KMS-11 (cell line): ENCODE results near the gene VAV2.

Experiments
- H2AFZ ChIP-seq: fragments of 200-600 bp; sonication (generic); 2 replicates; pipeline ENCODE4 v1.6.1; 2016; ENCODE audit warnings: antibody characterized with exemption, mixed run types, low read depth
- H3K27ac ChIP-seq: fragments of 200-600 bp; sonication (generic); 2 replicates; pipeline ENCODE4 v1.6.1; 2016; ENCODE audit warnings: mild to moderate bottlenecking, mixed run types
- H3K27me3 ChIP-seq: fragments of 200-600 bp; sonication (generic); 2 replicates; pipeline ENCODE4 v1.6.1; 2017; ENCODE audit warnings: mild to moderate bottlenecking, low read depth, mixed run types, moderate library complexity; ENCODE audit not compliant: insufficient read depth
- H3K36me3 ChIP-seq: fragments of 200-600 bp; sonication (generic); 2 replicates; pipeline ENCODE4 v1.6.1; 2017; ENCODE audit warnings: mild to moderate bottlenecking, mixed run types; ENCODE audit not compliant: insufficient read depth
- H3K4me1 ChIP-seq: fragments of 200-600 bp; sonication (generic); 2 replicates; pipeline ENCODE4 v1.6.1; 2016; ENCODE audit warnings: mild to moderate bottlenecking, low read depth, mixed run types; ENCODE audit not compliant: poor library complexity, severe bottlenecking
- H3K4me2 ChIP-seq: fragments of 200-600 bp; sonication (generic); 2 replicates; pipeline ENCODE4 v1.7.0; 2016; ENCODE audit warnings: mild to moderate bottlenecking, mixed run types
- H3K4me3 ChIP-seq: fragments of 200-600 bp; sonication (generic); IDR thresholded peaks from 2 replicates; pipeline ENCODE4 v1.6.1; 2017; ENCODE audit warnings: low read depth, low read length, mixed read lengths; ENCODE audit not compliant: insufficient read depth
- H3K79me2 ChIP-seq: fragments of 200-600 bp; sonication (generic); 2 replicates; pipeline ENCODE4 v1.6.1; 2016; ENCODE audit warnings: low read depth, mixed run types; ENCODE audit not compliant: insufficient read depth
- H3K9ac ChIP-seq: fragments of 200-600 bp; sonication (generic); 2 replicates; pipeline ENCODE4 v1.6.1; 2016; ENCODE audit warnings: mild to moderate bottlenecking, mixed run types
- H4K20me1 ChIP-seq: fragments of 200-600 bp; sonication (generic); 2 replicates; pipeline ENCODE4 v1.6.1; 2016; ENCODE audit warnings: mild to moderate bottlenecking, mixed run types; ENCODE audit not compliant: insufficient read depth
- TF ChIP-seq, protein P1 (sequence below): fragments of 200-600 bp; sonication (generic); conservative IDR thresholded peaks from 2 replicates; pipeline ENCODE4 v1.6.1; 2017; ENCODE audit warnings: low read depth, mild to moderate bottlenecking, antibody characterized with exemption, low read length, moderate library complexity, mixed read lengths

Gene VAV2

DNA sequence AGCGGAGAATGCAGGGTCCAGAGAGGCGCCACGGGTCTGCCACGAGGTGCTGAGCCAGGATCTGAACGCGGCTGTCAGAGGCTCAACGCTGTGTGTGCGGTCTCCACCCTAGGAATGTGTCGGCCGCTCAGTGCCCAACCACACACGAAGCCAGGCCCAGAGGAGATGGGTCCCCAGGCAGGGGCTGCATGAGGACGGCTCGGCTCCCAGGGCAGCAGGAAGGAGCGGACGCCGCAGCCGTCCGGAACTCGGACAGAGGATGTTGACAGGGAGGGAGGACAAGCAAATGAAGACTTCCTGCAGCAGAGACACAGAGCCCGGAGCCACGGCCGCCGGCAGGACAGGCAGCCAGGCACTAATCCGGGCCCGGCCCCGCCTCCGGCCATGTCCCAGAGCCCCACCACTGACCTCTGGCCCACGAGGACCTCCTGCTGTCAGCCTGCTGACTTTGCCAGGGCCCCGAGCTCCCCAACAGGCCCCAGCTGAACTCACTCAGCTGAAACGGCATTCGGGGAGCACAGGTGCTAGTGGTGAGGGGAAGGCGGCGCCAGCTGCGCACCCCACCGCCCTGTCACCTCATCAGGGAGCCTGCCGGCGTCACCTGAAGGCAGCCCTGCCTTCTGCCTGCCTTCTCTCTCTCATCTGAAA, 12.7 kb downstream of the VAV2 start:
- TF ChIP-seq, protein P1, sequence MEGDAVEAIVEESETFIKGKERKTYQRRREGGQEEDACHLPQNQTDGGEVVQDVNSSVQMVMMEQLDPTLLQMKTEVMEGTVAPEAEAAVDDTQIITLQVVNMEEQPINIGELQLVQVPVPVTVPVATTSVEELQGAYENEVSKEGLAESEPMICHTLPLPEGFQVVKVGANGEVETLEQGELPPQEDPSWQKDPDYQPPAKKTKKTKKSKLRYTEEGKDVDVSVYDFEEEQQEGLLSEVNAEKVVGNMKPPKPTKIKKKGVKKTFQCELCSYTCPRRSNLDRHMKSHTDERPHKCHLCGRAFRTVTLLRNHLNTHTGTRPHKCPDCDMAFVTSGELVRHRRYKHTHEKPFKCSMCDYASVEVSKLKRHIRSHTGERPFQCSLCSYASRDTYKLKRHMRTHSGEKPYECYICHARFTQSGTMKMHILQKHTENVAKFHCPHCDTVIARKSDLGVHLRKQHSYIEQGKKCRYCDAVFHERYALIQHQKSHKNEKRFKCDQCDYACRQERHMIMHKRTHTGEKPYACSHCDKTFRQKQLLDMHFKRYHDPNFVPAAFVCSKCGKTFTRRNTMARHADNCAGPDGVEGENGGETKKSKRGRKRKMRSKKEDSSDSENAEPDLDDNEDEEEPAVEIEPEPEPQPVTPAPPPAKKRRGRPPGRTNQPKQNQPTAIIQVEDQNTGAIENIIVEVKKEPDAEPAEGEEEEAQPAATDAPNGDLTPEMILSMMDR: no peak
- Histone ChIP-seq H4K20me1 (no peaks in the 10 kb centered on the region), H3K27ac (no peak overlapping the region), H3K9ac (no peak overlapping the region), H3K4me3 (no peak overlapping the region), H3K27me3 (no peaks in the 10 kb centered on the region), H3K4me2 (no peak overlapping the region), H3K79me2 (no peaks in the 10 kb centered on the region), H3K36me3 (no peaks in the 10 kb centered on the region), H2AFZ (no peak overlapping the region), H3K4me1 (no peaks in the 10 kb centered on the region)

DNA sequence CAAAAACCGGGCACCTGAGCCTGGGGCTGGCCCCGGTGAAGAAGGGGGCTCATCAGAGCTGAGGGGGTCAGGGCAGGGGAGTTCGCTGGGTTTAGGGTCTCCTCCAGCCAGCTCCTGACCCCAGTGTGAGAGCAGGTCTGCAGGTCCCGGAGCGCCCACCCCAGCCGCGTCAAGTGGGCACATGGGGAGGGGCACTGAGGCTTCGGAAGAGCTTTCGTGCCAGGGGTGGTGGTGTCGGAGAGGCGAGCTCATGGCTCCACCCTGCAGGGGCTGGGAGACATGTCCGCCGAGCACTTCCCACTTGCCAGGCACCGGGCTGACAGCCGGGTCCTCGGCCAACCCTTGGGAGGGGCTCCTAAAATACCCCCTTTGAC, 13.2 kb downstream of the VAV2 start:
- no peak overlapping the region for H3K27ac ChIP-seq
- TF ChIP-seq, protein P1: no peak
- no peaks in the 10 kb centered on the region for H3K27me3 ChIP-seq
- no peak overlapping the region for H2AFZ ChIP-seq
- no peak overlapping the region for H3K9ac ChIP-seq
- H3K4me2 ChIP-seq: no peak overlapping the region
- no peaks in the 10 kb centered on the region for H3K4me1 ChIP-seq
- no peaks in the 10 kb centered on the region for H3K79me2 ChIP-seq
- H3K4me3 ChIP-seq: no peak overlapping the region
- H4K20me1 ChIP-seq: no peaks in the 10 kb centered on the region
- H3K36me3 ChIP-seq: no peaks in the 10 kb centered on the region

DNA sequence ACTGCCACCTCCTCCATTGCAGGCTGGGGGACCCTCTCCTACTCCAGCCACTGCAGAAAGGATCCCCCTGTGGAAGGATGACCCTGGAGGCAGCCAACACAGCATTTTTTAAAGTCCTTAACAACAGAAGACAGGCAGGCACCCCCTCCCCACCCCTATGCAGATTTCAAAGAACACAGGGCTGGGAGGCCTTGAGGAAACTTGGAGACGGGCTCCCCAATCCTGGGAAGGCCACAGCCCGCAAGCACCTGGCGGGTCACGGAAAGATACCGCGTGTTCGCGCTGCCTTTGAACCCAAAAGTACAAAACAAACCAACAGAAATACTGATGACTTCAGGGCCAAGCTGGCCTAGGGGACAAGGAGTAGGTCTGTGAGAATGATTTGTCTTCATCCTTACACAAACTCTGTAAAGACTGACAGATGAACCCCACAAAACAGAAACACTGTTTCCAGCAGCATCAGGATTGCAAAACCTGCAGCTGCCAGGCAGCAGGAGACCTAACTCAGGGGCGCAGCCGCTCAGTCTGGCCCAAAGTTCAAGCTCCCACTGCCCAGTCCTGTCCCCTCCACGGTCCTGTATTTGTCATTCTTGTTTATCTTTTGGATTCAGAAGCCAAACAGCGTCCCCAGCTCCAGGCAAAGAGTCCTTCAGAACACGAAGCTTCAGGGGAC, 13.8 kb downstream of the VAV2 start:
- H3K4me1 ChIP-seq: no peaks in the 10 kb centered on the region
- H3K27ac ChIP-seq: no peak overlapping the region
- TF ChIP-seq, protein P1: no peak
- H3K4me2 ChIP-seq: no peak overlapping the region
- H3K4me3 ChIP-seq: no peak overlapping the region
- H3K27me3 ChIP-seq: no peaks in the 10 kb centered on the region
- H2AFZ ChIP-seq: no peak overlapping the region
- no peak overlapping the region for H3K9ac ChIP-seq
- no peaks in the 10 kb centered on the region for H3K79me2 ChIP-seq
- H3K36me3 ChIP-seq: no peaks in the 10 kb centered on the region
- no peaks in the 10 kb centered on the region for H4K20me1 ChIP-seq

DNA sequence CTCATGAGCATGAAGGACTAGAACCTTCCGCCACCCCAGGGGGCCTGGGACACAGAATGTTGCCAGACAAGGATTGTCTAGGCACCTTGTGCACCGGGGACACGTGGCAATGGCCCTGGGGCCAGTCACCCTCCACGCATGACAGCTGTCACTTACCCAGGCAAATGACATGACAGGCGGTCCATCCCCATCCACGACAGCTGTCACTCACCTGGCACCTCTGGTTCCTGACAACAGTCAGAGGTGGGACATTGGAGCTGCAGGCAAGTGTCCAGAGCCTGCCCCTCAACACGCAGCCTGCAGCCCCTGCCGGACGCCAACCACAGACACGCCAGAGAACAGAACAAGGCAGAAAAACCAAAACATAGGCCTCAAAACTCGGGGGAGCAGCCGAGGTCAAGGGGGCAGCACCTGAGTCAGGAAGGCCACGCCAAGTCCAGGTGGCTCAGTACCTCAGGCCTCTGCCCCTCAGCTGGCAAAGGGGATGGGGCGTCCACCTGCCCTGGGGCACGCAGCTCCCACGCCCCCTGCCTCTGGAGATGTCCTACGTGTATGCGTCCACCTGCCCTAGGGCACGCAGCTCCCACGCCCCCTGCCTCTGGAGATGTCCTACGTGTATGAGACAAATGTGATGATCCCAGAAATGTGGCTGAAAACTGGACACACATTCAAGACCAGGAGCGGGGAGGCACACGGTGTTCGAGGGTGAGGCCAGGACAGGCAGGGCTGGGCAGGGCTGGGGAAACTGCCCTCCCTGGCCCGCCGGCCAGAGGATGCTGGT, 14.5 kb downstream of the VAV2 start:
- Histone ChIP-seq H3K27ac (no peak overlapping the region), H3K79me2 (no peaks in the 10 kb centered on the region), H3K4me1 (no peaks in the 10 kb centered on the region)

More for the DNA sequence above, 14.5 kb downstream of the VAV2 start:
- H3K36me3 ChIP-seq: no peaks in the 10 kb centered on the region
- H3K4me3 ChIP-seq: no peak overlapping the region
- no peaks in the 10 kb centered on the region for H3K27me3 ChIP-seq
- no peaks in the 10 kb centered on the region for H4K20me1 ChIP-seq
- TF ChIP-seq, protein P1: no peak
- H3K4me2 ChIP-seq: no peak overlapping the region
- no peak overlapping the region for H3K9ac ChIP-seq
- no peak overlapping the region for H2AFZ ChIP-seq
